A549 (cell line): Measurements from ENCODE around the gene GAP43. TPM values are rescaled to one million over a fixed set of nuclear protein-coding genes. Genes with fewer than 3 reads are reported as not detected.

Source experiments
- ATAC-seq, 2 experiments: fragments of 200-7000 bp in 1 of 2; fragments of >200 bp in 1 of 2; cut with Nextera tagmentation in 1 of 2; cut with Tn5 transposase in 1 of 2; 3 replicates each; pipeline versions ENCODE4 v1.8.0 to v1.9.1; 2018 to 2020; ENCODE audit warnings: mild to moderate bottlenecking in 1 of 2, moderate library complexity in 1 of 2
- CTCF ChIA-PET: fragments of 300-600 bp; sonication (Branson Sonifier 250); formaldehyde crosslinking; extraction: SDS; loops from one replicate; lab custom pipeline; 2021; ENCODE audit warnings: antibody characterized with exemption, inconsistent platforms; lab: Yijun Ruan, JAX
- POLR2A ChIA-PET: fragments of 350-600 bp; formaldehyde crosslinking; extraction: SDS; loops from one replicate; lab custom pipeline; 2021; ENCODE audit warnings: antibody characterized with exemption, inconsistent platforms; lab: Yijun Ruan, JAX
- DNase-seq, 2 experiments: peaks; one replicate each; pipeline versions ENCODE4 v3.0.0 to v3.0.0-alpha.2; 2011 to 2016; ENCODE audit warnings: low read depth in 1 of 2, low spot score in 1 of 2
- FAIRE-seq: peaks from 2 replicates; lab custom pipeline; 2011; peaks lifted over from hg19 to GRCh38; lab: Jason Lieb, UNC
- H3K27ac ChIP-seq, 2 experiments: fragments of >200 bp; sonication (Bioruptor Twin); formaldehyde crosslinking; 3 replicates each; pipeline ENCODE4 v1.5.1; 2016 to 2017
- H3K4me1 ChIP-seq: fragments of >200 bp; sonication (Bioruptor Twin); formaldehyde crosslinking; 3 replicates; pipeline ENCODE4 v1.6.1; 2016
- H3K4me2 ChIP-seq: fragments of >200 bp; sonication (Bioruptor Twin); formaldehyde crosslinking; 3 replicates; pipeline ENCODE4 v1.6.1; 2016
- H3K4me3 ChIP-seq: fragments of >200 bp; sonication (Bioruptor Twin); formaldehyde crosslinking; 3 replicates; pipeline ENCODE4 v1.5.1; 2016
- H3K9me3 ChIP-seq: fragments of >200 bp; sonication (Bioruptor Twin); formaldehyde crosslinking; 3 replicates; pipeline ENCODE4 v1.6.1; 2016
- CBX2 ChIP-seq: fragments of 200-600 bp; sonication (generic); IDR thresholded peaks from 2 replicates; pipeline ENCODE4 v1.6.1; 2016; ENCODE audit warnings: low read depth, mild to moderate bottlenecking, borderline replicate concordance
- CBX8 ChIP-seq: fragments of 200-600 bp; sonication (generic); IDR thresholded peaks from 2 replicates; pipeline ENCODE4 v1.6.1; 2016
- CEBPB ChIP-seq, 2 experiments: fragments of >200 bp in 1 of 2; sonication (Bioruptor Twin) in 1 of 2; formaldehyde crosslinking in 1 of 2; IDR thresholded peaks; 2 replicates each; pipeline ENCODE4 v1.6.1; 2012 to 2016
- CHD2 ChIP-seq: fragments of 150-350 bp; IDR thresholded peaks from 2 replicates; pipeline ENCODE4 v1.6.1; 2014; ENCODE audit warnings: low read length; ENCODE audit not compliant: partially characterized antibody
- EHF ChIP-seq: fragments of 250-450 bp; sonication (Bioruptor Pico); IDR thresholded peaks from 2 replicates; pipeline ENCODE4 v1.5.0; 2020; ENCODE audit warnings: mild to moderate bottlenecking
- EHMT2 ChIP-seq: fragments of 200-600 bp; sonication (generic); IDR thresholded peaks from 2 replicates; pipeline ENCODE4 v1.6.1; 2016; ENCODE audit warnings: antibody characterized with exemption, low read depth, mild to moderate bottlenecking, moderate library complexity
- FOXS1 ChIP-seq: fragments of 250-450 bp; sonication (Bioruptor Pico); IDR thresholded peaks from 2 replicates; pipeline ENCODE4 v1.5.0; 2020; ENCODE audit warnings: mild to moderate bottlenecking, moderate library complexity
- GATA3 ChIP-seq: IDR thresholded peaks from 2 replicates; pipeline ENCODE4 v1.6.1; 2012; ENCODE audit warnings: borderline replicate concordance
- HMGXB4 ChIP-seq: fragments of 250-450 bp; sonication (Bioruptor Pico); IDR thresholded peaks from 2 replicates; pipeline ENCODE4 v1.5.0; 2021; ENCODE audit warnings: mild to moderate bottlenecking, moderate library complexity, borderline replicate concordance
- JUN ChIP-seq, 2 experiments: fragments of >200 bp; sonication (Bioruptor Twin); formaldehyde crosslinking; IDR thresholded peaks; 2 replicates in 1 of 2; 3 replicates in 1 of 2; pipeline ENCODE4 v1.6.1; 2016 to 2017
- JUNB ChIP-seq: fragments of >200 bp; sonication (Bioruptor Twin); formaldehyde crosslinking; IDR thresholded peaks from 2 replicates; pipeline ENCODE4 v1.6.1; 2016
- MAX ChIP-seq: IDR thresholded peaks from 2 replicates; pipeline ENCODE4 v1.6.1; 2012
- MAZ ChIP-seq: fragments of 150-350 bp; IDR thresholded peaks from 2 replicates; pipeline ENCODE4 v1.6.1; 2014; ENCODE audit warnings: antibody characterized with exemption, low read depth, low read length, borderline replicate concordance
- NR3C1 ChIP-seq: fragments of >200 bp; sonication (Bioruptor Twin); formaldehyde crosslinking; IDR thresholded peaks from 3 replicates; pipeline ENCODE4 v1.6.1; 2017
- PHF8 ChIP-seq: fragments of 200-600 bp; sonication (generic); IDR thresholded peaks from 2 replicates; pipeline ENCODE4 v1.6.1; 2016; ENCODE audit warnings: low read depth, mild to moderate bottlenecking, antibody characterized with exemption, moderate library complexity, borderline replicate concordance
- POLR2AphosphoS2 ChIP-seq: conservative IDR thresholded peaks from 2 replicates; pipeline ENCODE4 v1.6.1; 2012; ENCODE audit warnings: low read length, improper control_type of control experiment, inconsistent platforms
- RAD21 ChIP-seq, 2 experiments: fragments of >200 bp in 1 of 2; sonication (Bioruptor Twin) in 1 of 2; formaldehyde crosslinking in 1 of 2; IDR thresholded peaks in 1 of 2; conservative IDR thresholded peaks in 1 of 2; 2 replicates in 1 of 2; 3 replicates in 1 of 2; pipeline ENCODE4 v1.6.1; 2012 to 2018; ENCODE audit warnings: inconsistent platforms in 1 of 2
- RCOR1 ChIP-seq: fragments of 150-350 bp; IDR thresholded peaks from 2 replicates; pipeline ENCODE4 v1.6.1; 2014; ENCODE audit warnings: antibody characterized with exemption, low read length, low read depth
- RNF2 ChIP-seq: fragments of 200-600 bp; sonication (generic); IDR thresholded peaks from 2 replicates; pipeline ENCODE4 v1.6.1; 2016; ENCODE audit warnings: low read depth, mild to moderate bottlenecking, antibody characterized with exemption, moderate library complexity, borderline replicate concordance
- TFCP2L1 ChIP-seq: fragments of 250-450 bp; sonication (Bioruptor Pico); IDR thresholded peaks from 2 replicates; pipeline ENCODE4 v1.5.0; 2021; ENCODE audit warnings: mild to moderate bottlenecking
- TP53 ChIP-seq: fragments of 250-450 bp; sonication (Bioruptor Pico); IDR thresholded peaks from 2 replicates; pipeline ENCODE4 v1.5.0; 2021; ENCODE audit warnings: mild to moderate bottlenecking, moderate library complexity
- ZFP36 ChIP-seq: fragments of 450-650 bp; IDR thresholded peaks from 2 replicates; pipeline ENCODE4 v1.6.1; 2014; ENCODE audit warnings: borderline replicate concordance; ENCODE audit not compliant: partially characterized antibody
- ZSCAN20 ChIP-seq: fragments of 250-450 bp; sonication (Bioruptor Pico); IDR thresholded peaks from 2 replicates; pipeline ENCODE4 v1.8.0; 2022; ENCODE audit warnings: mild to moderate bottlenecking, moderate library complexity
- WGBS: methylation state at CpG from one replicate; pipeline ENCODE4 v1.1.6; 2017; ENCODE audit errors: missing lambda C conversion rate; 5-methylcytosine and 5-hydroxymethylcytosine counted together
- polyA plus RNA-seq, 4 experiments: library from polyadenylated mRNA; depleted of rRNA in 3 of 4; stranded (reverse); fragments of >200 nt; fragmentation: RNase III in 1 of 4; extraction: RNeasy Plus Mini Kit Qiagen cat#74134 plus additional on column Dnase treatment in 1 of 4; gene quantifications; 2 replicates in 3 of 4; 3 replicates in 1 of 4; pipeline ENCODE4 v1.2.3, GENCODE V29; 2011 to 2017
- TF ChIP-seq, protein P1 (sequence below): IDR thresholded peaks from 2 replicates; pipeline ENCODE4 v1.6.1; 2012
- TF ChIP-seq, protein P2 (sequence below): fragments of >200 bp; sonication (Bioruptor Twin); formaldehyde crosslinking; IDR thresholded peaks from 3 replicates; pipeline ENCODE4 v1.5.1; 2016
- TF ChIP-seq, protein P3 (sequence below): fragments of >200 bp; sonication (Bioruptor Twin); formaldehyde crosslinking; IDR thresholded peaks from 3 replicates; pipeline ENCODE4 v1.6.1; 2016

Gene GAP43
- polyA plus RNA-seq, 2 of the 4 experiments (the other 2 are of a cell fraction) = not detected

- FAIRE-seq (no peak), DNase-seq (no peak), ATAC-seq (no peak)
- TF ChIP-seq POLR2AphosphoS2 (no peak), FOXS1 (CRISPR knock-in tag) (no peak), RNF2 (no peak), ZSCAN20 (CRISPR knock-in tag) (no peak), RCOR1 (no peak), TFCP2L1 (CRISPR knock-in tag) (no peak), NR3C1 (no peak), CBX2 (no peak), TP53 (no peak), EHF (CRISPR knock-in tag) (no peak)
- TF ChIP-seq, protein P1, sequence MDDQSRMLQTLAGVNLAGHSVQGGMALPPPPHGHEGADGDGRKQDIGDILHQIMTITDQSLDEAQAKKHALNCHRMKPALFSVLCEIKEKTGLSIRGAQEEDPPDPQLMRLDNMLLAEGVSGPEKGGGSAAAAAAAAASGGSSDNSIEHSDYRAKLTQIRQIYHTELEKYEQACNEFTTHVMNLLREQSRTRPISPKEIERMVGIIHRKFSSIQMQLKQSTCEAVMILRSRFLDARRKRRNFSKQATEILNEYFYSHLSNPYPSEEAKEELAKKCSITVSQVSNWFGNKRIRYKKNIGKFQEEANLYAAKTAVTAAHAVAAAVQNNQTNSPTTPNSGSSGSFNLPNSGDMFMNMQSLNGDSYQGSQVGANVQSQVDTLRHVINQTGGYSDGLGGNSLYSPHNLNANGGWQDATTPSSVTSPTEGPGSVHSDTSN = no peak
- TF ChIP-seq, protein P2, sequence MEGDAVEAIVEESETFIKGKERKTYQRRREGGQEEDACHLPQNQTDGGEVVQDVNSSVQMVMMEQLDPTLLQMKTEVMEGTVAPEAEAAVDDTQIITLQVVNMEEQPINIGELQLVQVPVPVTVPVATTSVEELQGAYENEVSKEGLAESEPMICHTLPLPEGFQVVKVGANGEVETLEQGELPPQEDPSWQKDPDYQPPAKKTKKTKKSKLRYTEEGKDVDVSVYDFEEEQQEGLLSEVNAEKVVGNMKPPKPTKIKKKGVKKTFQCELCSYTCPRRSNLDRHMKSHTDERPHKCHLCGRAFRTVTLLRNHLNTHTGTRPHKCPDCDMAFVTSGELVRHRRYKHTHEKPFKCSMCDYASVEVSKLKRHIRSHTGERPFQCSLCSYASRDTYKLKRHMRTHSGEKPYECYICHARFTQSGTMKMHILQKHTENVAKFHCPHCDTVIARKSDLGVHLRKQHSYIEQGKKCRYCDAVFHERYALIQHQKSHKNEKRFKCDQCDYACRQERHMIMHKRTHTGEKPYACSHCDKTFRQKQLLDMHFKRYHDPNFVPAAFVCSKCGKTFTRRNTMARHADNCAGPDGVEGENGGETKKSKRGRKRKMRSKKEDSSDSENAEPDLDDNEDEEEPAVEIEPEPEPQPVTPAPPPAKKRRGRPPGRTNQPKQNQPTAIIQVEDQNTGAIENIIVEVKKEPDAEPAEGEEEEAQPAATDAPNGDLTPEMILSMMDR = no peak
- ChIA-PET CTCF (interaction anchor here (1.3 kb wide), 1 partner anchor 492 kb away, joined by 4 read pairs; no protein-coding TSS in a partner anchor), POLR2A (no interaction called here)
- Histone ChIP-seq H3K4me1 (peaks cover 19% of the 10 kb centered on the region), H3K9me3 (no peaks in the 10 kb centered on the region), H3K27ac (no peak overlapping the region), H3K4me2 (no peak overlapping the region), H3K4me3 (no peak overlapping the region)
- 53% methylated on average over 3 of the region's 3 CpGs for WGBS
Measured at GRCh38 chr3:115709093-115709492, 85.8 kb downstream of the GAP43 start.

DNA sequence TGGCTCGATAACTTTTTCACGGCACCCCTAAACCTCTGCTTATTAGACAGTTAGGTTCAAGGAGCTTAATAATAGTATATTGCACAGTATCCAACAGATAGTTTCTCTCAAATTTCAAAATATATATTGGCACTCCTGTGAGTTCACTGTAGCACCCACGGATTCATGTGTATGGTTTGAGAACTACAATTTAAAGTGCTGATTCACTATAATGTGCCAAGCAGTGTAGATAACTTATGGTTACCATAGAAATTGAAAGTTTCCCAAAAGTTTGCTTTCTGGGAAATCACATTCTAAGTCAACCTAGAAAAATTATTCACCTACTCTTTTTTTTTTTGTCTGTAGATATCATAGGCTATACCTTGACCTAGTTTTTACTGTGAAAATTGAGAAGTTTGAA, 86.6 kb downstream of the GAP43 start:
- no peak for ATAC-seq
- Histone ChIP-seq H3K27ac (no peak overlapping the region), H3K4me1 (peaks cover 16% of the 10 kb centered on the region)
- no peak for DNase-seq
- no peak for TF ChIP-seq JUNB
- no peak for TF ChIP-seq RNF2
- TF ChIP-seq PHF8 = no peak
- TF ChIP-seq MAX = no peak
- TF ChIP-seq ZSCAN20 (CRISPR knock-in tag) = no peak
- TF ChIP-seq TFCP2L1 (CRISPR knock-in tag) = no peak
- no peak for TF ChIP-seq GATA3
- TF ChIP-seq NR3C1 = no peak
- TF ChIP-seq POLR2AphosphoS2 = no peak
- TF ChIP-seq RAD21 (conservative IDR thresholded peaks at IDR 0.05 in 1 of 2, IDR thresholded peaks at IDR 0.05 in 1 of 2) = no peak
- TF ChIP-seq, all 56 proteins: peak for 0
- no peak overlapping the region for H3K4me2 ChIP-seq
- WGBS = 68% methylated on average over 3 of the region's 3 CpGs
- CTCF ChIA-PET = interaction anchor here (2.0 kb wide), 1 partner anchor 17 kb away, joined by 7 read pairs; no protein-coding TSS in a partner anchor
- POLR2A ChIA-PET = interaction anchor here (0.7 kb wide), 1 partner anchor 11 kb away, joined by 4 read pairs; no protein-coding TSS in a partner anchor
- no peak overlapping the region for H3K4me3 ChIP-seq
- no peak for FAIRE-seq
- no peaks in the 10 kb centered on the region for H3K9me3 ChIP-seq

DNA sequence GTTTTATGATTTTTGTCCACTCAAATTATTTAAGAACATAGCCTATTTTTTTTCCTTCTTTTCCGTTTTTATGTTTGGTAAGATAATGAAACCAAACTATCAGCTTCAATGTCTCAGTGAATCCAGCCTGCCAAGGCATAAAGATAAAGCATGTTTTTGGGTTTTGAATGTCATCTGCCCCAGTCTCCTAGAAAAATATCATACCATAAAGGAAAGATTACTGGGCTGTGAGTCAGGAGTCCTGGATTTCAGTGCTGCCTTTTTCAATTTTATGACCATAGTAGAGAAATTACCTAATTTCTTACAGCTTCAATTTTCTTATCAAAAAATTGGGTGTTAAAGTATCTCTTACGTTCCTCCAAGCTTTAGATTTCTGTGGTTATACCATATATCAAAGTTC, 87.5 kb downstream of the GAP43 start:
- ChIA-PET POLR2A (no interaction called here), CTCF (interaction anchor here (1.2 to 2.0 kb wide), 2 partner anchors 18 to 74 kb away, joined by 3 to 7 read pairs; no protein-coding TSS in a partner anchor)
- Histone ChIP-seq H3K4me2 (no peak overlapping the region), H3K4me3 (no peak overlapping the region), H3K27ac (no peak overlapping the region), H3K9me3 (no peaks in the 10 kb centered on the region), H3K4me1 (peaks cover 8% of the 10 kb centered on the region)
- DNase-seq (no peak), FAIRE-seq (no peak), ATAC-seq (no peak)
- 36% methylated on average over 2 of the region's 2 CpGs for WGBS
- TF ChIP-seq HMGXB4 = no peak
- TF ChIP-seq JUN (IDR thresholded peaks at IDR 0.05) = no peak
- no peak for TF ChIP-seq JUNB
- no peak for TF ChIP-seq ZFP36
- TF ChIP-seq EHMT2 = no peak
- TF ChIP-seq CBX8 = no peak
- TF ChIP-seq CEBPB (IDR thresholded peaks at IDR 0.05) = no peak
- TF ChIP-seq MAZ = no peak
- no peak for TF ChIP-seq EHF (CRISPR knock-in tag)
- TF ChIP-seq, protein P3, sequence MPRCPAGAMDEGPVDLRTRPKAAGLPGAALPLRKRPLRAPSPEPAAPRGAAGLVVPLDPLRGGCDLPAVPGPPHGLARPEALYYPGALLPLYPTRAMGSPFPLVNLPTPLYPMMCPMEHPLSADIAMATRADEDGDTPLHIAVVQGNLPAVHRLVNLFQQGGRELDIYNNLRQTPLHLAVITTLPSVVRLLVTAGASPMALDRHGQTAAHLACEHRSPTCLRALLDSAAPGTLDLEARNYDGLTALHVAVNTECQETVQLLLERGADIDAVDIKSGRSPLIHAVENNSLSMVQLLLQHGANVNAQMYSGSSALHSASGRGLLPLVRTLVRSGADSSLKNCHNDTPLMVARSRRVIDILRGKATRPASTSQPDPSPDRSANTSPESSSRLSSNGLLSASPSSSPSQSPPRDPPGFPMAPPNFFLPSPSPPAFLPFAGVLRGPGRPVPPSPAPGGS = no peak
- no peak for TF ChIP-seq CHD2
